Activated CD4-positive, alpha-beta T cell treated with anti-CD3 and anti-CD28 coated beads, Interleukin-2, amount 50 U/mL, for 48 hours (primary cell): ENCODE results near the gene PPM1B.
"Not testable (repeated sequence)": the region's sequence is repeated elsewhere in the genome, so short reads cannot be mapped to it uniquely, and the experiment has no call there.

Experiments
- DNase-seq, 2 experiments: peaks; one replicate each; pipeline ENCODE4 v3.0.0-alpha.2; 2020

Gene PPM1B

GRCh38 chr2:44168681-44169154 lies at the start of gene PPM1B:
TSS of gene PPM1B (plus strand) at chr2:44168875. CDS start at chr2:44201200, 32,325 bp downstream.
- peak; percentile 100 for DNase-seq

- no peak for DNase-seq
Measured at GRCh38 chr2:44119878-44120277, 48.8 kb upstream of the PPM1B start.

GRCh38 chr2:44120428-44120827 lies 48.2 kb upstream of the PPM1B start:
- peak in 1 of 2 experiments; percentile 21 for DNase-seq

DNA sequence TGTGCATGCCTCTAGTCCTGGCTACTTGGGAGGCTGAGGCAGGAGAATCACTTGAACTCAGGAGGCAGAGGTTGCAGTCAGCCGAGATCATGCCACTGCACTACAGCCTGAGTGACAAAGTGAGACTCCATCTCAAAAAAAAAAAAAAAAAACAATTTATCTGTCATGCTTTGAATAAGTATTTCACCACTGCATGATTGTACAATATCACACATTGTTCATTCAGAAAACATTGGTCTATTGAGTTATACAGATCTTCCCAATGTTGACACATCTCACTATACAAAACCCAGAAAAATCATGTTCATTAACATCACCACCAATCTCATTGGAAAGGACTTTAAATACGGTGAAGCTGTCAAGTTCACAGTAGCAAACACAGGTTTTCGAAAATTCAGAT lies 46.8 kb upstream of the PPM1B start:
- DNase-seq, result no peak

- DNase-seq, result no peak
Measured at GRCh38 chr2:44124500-44124899, 44.2 kb upstream of the PPM1B start.

DNA sequence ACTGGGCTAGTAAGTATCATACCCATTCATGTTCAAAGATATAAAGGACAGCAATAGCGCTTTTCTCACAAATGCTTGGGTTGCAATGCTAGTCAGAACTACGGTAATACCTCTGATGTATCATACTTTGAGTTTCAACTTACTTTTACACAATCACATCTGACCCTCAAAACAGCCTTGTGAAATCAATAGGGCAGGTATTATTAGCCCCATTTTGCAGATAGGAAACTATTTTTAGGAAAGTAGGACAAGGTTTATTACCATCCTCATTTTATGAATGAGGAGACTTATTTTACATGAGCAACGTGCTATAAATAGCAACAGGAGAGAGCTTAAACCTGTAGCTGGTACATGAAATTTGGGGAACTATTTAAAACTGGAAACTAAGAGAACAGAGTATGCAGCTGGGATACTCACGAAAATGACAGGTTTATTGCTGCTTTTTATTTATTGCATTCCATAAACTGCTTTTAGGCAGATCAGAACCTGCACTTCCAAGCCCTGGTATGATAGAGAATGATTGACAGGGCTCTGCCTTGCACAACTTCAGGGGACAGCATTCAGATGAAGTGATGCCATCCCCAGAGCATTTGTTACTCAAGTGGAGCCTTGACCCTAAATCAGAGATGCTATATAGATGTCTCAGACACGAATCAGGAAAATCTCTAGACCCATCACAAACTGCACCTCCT lies 42.4 kb upstream of the PPM1B start:
- no peak for DNase-seq

- no peak for DNase-seq
Measured at GRCh38 chr2:44130441-44130840, 38.2 kb upstream of the PPM1B start.

DNA sequence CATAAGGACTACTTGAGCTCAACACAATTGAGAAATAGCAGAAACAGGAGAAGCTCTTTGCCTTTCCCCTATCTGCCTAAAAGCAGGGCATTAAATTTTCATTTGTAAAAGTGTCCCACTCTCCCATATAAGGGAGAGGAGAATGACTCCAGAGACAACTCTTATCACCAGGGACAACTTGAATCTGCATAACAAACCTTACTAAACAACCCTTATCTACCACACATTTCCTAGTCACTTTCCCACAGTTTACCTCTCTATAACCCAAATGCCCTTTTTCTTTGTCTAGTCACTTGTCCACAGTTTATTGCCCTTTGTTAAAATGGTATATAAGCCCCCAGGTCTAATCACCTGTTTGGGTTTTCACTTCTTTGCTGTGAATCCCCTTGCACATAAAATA lies 37.5 kb upstream of the PPM1B start:
- no peak for DNase-seq

GRCh38 chr2:44133602-44134001 lies 35.1 kb upstream of the PPM1B start:
- not testable (repeated sequence) for DNase-seq

DNA sequence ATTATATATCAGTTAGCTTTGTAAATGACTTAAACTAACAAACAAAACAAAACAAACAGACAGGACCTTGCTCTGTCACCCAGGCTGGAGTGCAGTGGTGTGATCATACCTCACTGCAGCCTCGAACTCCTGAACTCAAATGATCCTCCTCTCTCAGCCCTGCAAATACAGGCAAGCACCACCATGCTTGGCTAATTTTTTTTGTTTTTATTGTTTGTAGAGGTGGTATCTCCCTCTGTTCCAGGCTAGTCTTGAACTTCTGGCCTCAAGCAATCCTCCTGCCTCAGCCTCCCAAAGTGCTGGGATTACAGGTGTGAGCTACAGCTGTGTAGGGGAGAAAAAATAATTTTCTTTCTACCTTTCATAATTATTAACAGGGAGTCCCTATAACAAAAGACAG lies 33.8 kb upstream of the PPM1B start:
- no peak for DNase-seq

DNA sequence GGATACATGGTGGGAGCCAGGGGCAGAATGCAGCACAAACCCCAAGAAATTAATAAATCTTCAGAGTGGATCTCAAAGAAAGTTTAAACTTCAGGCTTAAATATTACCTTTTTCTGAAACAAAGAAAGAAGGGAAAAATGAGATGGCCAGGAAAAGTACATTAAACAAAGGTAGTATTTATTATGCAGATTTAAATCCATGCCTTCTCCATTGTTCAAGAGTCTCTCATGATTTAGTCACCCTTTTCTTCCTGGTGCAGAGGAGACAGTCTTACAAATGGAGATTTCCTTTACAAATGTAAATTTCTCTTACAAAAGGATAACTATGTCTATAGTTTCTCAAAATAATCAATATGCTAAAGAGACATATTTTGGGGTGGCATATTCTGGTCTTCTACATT lies 33.4 kb upstream of the PPM1B start:
- no peak for DNase-seq

- no peak for DNase-seq
Measured at GRCh38 chr2:44135771-44136170, 32.9 kb upstream of the PPM1B start.

- DNase-seq, result no peak
Measured at GRCh38 chr2:44136252-44136651, 32.4 kb upstream of the PPM1B start.

- DNase-seq, result no peak
Measured at GRCh38 chr2:44137048-44137447, 31.6 kb upstream of the PPM1B start.

DNA sequence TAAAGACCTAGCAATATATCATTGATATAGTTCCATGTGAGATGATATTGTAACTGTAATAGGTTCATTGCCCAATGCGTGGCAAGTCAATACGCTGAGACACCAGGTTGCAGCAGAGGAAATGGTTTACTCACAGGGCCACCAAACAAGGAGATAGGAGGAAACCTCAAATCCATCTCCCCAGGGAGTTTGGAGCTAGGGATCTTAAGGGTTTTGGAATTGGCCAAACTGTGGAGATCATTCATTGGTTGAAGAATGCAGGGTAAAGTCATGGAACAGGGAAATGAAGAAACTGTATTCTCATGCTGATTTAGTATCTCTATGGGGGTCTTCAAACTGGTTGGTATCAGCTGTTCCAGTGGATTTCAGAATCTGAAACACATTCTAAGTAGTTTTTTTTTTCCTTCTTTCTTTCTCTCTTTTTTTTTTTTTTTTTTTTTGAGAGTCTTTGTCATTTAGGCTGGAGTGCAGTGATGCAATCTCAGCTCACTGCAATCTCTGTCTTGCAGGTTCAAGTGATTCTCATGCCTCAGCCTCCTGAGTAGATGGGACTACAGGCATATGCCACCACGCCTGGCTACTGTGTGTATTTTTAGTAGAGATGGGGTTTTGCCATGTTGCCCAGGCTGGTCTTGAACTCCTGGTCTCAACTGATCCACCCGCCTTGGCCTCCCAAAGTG lies 30.7 kb upstream of the PPM1B start:
- DNase-seq, result no peak

GRCh38 chr2:44139741-44140140 lies 28.9 kb upstream of the PPM1B start:
- no peak for DNase-seq

DNA sequence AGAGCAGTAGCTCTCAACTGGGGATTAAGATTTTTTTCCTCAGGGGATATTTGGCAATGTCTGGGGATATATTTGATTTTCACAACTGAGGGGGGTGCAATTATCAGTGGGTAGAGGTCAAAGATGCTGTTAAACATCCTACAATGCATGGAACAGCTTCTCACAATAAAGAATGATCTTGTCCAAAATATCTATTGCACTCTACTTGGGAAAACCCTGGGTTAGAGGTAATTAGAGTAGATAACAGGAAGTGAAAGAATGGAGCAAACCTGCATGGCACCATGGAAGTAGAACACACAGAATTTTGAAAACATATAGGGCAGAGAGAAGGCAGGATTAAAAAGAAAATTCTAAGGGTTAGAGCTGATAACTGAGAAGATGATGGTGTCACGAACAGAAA lies 26.4 kb upstream of the PPM1B start:
- no peak for DNase-seq

DNA sequence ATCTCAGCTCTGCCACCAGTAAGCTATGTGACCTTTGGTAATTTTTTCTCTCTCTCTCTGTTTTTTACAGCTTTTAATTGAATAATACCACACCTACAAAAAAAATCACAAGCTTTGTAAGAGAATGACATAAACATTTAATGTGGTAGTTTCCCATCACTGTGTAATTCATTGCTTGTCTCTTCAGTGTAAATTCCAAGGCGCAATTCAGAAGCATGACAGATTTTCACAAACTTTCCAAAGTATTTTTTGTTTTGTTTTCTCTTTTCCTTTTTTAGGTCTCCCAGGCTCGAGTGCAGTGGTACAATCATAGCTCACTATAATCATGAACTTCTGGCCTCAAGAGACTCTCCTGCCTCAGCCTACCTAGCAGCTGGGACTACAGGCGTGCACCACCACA lies 25.0 kb upstream of the PPM1B start:
- DNase-seq, result no peak

GRCh38 chr2:44148999-44149398 lies 19.7 kb upstream of the PPM1B start:
- no peak for DNase-seq

- DNase-seq, result no peak
Measured at GRCh38 chr2:44150473-44150872, 18.2 kb upstream of the PPM1B start.

GRCh38 chr2:44152865-44153669 lies 15.6 kb upstream of the PPM1B start:
- DNase-seq, result no peak

GRCh38 chr2:44155666-44156446 lies 12.8 kb upstream of the PPM1B start:
- no peak for DNase-seq

- no peak for DNase-seq
Measured at GRCh38 chr2:44163777-44164176, 4.9 kb upstream of the PPM1B start.
